HG02571 (cell line): ENCODE results near the gene S100A16.

Source experiments
- ATAC-seq: cut with Tn5 transposase; IDR thresholded peaks from one replicate; pipeline ENCODE4 v1.9.1; 2021; ENCODE audit warnings: mild to moderate bottlenecking, moderate library complexity; ENCODE audit not compliant: unreplicated experiment

The S100A16 gene

GRCh38 chr1:153638261-153638660 is 25.3 kb upstream of the S100A16 start:
- no peak for ATAC-seq

DNA sequence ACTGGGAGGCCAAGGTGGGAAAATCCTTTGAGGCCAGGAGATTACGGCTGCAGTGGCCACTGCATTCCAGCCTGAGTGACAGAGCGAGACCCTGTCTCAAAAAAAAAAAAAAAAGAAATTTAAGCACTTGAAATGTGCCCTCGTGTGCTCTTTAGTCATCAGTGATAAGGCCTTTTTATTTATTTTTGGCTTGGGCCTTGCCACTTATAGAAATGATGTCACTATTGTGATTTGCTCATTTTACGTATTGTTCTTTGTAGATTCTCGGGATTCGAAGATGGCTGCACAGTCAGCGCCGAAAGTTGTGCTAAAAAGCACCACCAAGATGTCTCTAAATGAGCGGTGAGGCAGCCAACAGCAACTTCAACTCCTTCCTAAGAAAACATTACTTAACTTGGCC is 23.4 kb upstream of the S100A16 start:
- ATAC-seq: no peak

DNA sequence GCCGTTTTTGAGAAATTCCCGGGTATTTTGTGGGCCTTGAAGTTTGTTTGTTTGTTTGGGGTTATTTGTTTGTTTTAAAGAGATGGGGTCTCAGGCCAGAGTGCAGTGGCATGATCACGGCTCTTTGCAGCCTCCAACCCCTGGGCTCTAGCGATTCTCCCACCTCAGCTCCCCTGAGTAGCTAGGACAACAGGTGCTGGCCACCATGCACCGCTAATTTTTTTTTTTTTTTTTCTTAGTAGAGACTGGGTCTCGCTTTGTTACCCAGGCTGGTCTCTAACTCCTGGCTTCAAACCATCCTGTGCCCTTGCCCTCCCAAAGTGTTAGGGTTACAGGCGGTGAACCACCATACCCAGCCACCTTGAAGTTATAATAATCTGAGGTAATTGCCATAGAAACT is 22.9 kb upstream of the S100A16 start:
- no peak for ATAC-seq

DNA sequence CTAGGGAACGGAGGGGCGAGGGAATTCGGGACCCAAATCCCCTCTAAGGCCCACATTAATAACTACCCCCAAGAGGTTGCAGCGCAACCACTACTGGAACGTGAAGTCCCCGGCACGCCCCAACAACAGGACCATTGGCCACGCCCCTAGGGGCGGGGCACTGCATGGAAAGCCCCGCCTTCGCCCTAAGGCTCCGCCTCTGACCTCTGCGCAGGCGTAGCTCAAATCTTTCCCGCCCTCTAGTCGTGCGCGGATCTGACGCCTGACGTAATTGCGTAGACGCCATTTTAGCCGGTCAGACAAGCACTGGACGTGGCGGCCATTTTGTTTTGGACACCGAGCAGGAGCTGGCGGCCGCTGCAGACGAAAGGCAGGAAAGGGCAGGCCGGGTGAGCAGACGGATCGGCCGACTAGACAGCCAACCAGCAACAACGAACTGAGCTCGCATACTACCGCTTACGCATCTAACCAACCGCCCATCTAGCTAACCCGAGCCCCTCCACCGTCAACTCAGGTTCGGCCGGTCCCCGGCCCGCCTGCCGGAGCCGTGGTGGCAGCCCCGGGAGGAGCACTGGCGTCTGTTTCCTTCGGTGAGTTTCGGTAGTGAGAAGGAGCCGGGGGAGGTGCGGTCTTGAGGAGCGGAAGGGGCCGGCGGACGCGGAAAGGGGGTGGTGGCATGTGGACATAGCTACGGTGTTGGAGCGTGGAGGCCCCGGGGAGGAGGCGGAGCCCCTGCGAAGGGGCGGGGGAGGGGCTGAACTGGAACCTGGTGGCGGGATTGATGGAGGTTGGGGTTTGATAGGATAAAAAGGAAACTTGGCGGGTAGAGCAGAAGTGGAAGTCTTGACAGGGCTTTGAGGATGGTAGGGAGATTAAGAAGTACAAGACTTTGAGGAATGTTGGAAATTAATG is 21.1 kb upstream of the S100A16 start, which contains the start of gene CHTOP:
Gene CHTOP, plus strand, starts transcription at position 313 of the 912 bp plus-strand sequence. CDS start 2,523 bp downstream, outside the sequence.
- ATAC-seq: peak; percentile 86

- ATAC-seq: no peak
Observed at GRCh38 chr1:153633161-153633753, 20.3 kb upstream of the S100A16 start.

GRCh38 chr1:153631047-153632022 is 18.4 kb upstream of the S100A16 start:
- no peak for ATAC-seq

- ATAC-seq: no peak
Observed at GRCh38 chr1:153630384-153630783, 17.4 kb upstream of the S100A16 start.

GRCh38 chr1:153629971-153630370 is 17.0 kb upstream of the S100A16 start:
- ATAC-seq: no peak

DNA sequence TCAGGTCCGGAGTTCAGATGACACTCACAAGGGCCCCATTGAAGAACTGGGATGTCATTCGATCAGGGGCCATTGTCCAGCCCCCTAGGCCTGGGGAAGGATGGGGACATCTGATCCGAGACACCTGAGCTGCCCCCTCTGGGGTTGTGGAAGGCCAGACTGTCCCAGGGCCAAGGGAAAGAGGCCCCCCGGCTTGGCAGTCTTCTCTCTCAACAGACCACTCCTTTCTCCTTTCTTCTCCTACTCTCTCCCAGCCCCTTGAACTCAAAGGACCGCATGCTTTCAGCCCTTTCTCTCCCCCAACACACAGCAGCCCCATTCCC is 16.4 kb upstream of the S100A16 start:
- ATAC-seq: no peak

DNA sequence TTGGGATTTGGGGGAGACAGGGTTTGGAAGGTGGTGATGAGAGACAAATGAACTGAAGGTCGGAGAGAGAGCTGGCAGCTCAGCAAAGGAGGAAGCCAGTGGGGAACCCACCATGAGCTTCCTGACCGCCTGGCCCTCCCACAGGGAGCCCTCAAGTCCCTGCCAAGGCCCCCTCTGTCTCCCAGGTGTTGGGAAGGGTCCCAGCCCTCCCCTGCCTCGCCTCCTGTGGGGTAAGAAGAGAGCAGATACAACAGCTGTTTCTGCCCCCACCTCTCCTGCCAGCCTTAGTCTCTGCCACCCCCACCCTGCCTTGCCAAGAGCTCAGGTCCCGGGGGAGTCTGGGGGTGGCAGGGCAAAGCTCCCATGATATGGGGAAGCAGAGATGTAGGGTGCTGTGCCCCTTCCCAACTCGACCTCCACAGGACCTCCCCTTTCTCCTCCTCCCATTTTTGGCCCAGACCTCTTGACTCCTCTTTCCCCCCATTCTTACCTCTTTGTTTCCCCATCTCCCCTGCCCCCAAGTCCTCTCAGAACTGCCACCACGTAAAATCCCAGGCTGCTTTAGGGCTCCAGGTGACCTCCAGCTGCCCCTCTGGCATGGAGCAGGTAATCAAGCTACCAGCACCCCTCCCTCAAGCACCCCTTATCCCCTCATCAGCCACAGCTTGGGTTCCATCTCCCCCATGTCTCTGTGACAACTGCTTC is 15.9 kb upstream of the S100A16 start:
- ATAC-seq: no peak

DNA sequence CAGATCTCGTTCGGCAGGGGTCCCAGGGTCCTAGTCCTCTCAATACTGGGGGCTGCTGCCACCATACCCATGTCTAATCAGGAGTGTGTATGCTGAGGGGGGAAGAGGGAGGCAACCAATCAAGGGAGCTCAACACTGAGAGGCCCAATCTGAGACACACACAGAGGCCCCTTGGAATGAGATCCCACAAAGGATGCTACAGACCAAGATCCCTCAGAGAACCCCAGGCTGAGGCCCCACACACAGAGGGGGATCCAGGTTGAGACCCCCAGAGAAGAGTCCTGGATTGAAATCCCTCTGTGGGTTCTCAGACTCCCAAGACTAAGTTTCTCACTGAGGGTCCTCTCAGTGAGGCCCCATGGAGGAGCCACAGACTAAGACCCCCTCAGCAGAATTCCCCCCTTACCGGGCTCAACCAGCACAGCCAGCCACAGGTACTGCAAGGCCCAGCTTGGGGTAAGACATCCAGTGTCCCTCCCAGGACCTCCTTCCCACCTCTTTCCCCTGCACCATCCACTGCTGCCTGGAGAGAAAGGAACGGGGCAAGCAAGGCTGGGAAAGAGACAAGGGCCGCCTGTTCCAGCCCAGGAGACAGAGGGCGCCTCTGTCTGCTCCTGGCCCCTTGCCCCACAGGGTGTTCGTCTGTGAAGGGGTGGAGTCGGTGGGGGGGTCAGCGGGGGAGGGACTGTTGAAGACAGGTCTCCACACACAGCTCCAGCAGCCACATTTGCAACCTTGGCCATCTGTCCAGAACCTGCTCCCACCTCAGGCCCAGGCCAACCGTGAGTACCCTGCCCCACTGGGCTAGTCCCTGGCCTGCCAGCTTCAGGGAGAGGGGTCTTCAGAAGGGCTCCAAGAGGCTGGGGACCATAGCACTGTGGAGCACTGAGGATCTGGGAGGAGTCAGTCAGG is 15.0 kb upstream of the S100A16 start, which contains the start of gene S100A1:
Gene S100A1, plus strand, starts transcription at position 720 of the 912 bp plus-strand sequence. CDS start 2,088 bp downstream, outside the sequence.
- no peak for ATAC-seq

- no peak for ATAC-seq
Observed at GRCh38 chr1:153626904-153627714, 14.2 kb upstream of the S100A16 start, which contains the start of gene S100A13. Gene S100A13, minus strand, starts transcription at chr1:153627505. Its CDS starts 1,033 bp downstream, at chr1:153626472.

GRCh38 chr1:153626477-153626903 is 13.6 kb upstream of the S100A16 start:
- no peak for ATAC-seq

GRCh38 chr1:153624965-153625611 is 12.2 kb upstream of the S100A16 start:
- ATAC-seq: no peak

DNA sequence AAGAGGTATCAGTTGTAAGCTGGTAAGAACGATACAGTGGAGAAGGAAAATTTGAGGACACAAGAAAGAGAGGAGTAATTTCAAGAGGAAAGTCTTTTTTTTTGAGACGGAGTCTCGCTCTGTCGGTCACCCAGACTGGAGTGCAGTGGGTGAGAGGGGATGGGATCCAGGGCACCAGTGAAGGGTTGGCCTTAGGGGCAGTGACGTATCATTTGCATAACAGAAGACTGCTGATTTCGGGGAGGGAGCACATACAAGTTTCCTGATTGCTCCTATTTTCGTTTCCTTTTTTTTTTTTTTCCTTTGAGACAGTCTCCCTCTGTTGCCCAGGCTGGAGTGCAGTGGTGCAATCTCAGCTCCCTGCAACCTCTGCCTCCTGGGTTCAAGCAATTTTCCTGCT is 10.2 kb upstream of the S100A16 start:
- no peak for ATAC-seq

DNA sequence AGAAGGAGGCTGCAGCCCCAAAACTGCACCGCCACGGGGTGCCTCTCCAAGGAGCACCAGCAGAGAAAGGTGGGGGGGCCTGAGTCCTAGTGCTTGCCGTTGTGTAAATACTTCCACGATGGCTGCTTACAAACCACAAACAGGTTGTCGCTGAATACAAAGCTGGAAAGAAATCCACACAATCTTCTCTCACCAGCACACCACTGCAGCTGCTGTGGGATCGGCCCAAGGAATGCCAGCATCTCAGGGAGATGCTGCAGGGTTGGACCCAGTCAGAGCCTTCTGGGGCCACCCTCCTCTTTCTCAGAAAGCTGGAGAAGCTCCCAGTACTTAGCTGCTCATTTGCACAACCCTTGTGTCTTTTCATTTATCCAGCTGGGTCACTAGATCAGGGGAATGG is 6.2 kb upstream of the S100A16 start:
- ATAC-seq: no peak

- no peak for ATAC-seq
Observed at GRCh38 chr1:153617663-153618062, 4.7 kb upstream of the S100A16 start.

- ATAC-seq: no peak
Observed at GRCh38 chr1:153616917-153617311, 4.0 kb upstream of the S100A16 start.
